ENCODE data around the gene TRAPPC2L.
A peak's percentile ranks its signal among the peaks of the same experiment; 100 is the strongest.

Gene TRAPPC2L

GRCh38 chr16:88842806-88843205, 14.1 kb upstream of the TRAPPC2L start:
- peaks cover 40 to 46% of the 10 kb centered on the region in 2 experiments for H3K4me1 ChIP-seq (ENCODE audit: control insufficient read depth in 1 of 2, insufficient read depth in 1 of 2, low read depth in 1 of 2, low read length in 1 of 2)
- H3K27me3 ChIP-seq, result no peaks in the 10 kb centered on the region
- TF ChIP-seq CTCF (IDR thresholded peaks at IDR 0.05), result no peak
- no peak overlapping the region for H3K27ac ChIP-seq
- H3K9me3 ChIP-seq, result no peaks in the 10 kb centered on the region
- H3K4me3 ChIP-seq (ENCODE audit: low read depth in 1 of 2, low read length in 1 of 2), result no peak overlapping the region
- peaks cover 87% of the 10 kb centered on the region for H3K36me3 ChIP-seq

- TF ChIP-seq CTCF (IDR thresholded peaks at IDR 0.05), result no peak
- Histone ChIP-seq H3K9me3 (no peaks in the 10 kb centered on the region), H3K36me3 (peaks cover 87% of the 10 kb centered on the region), H3K4me1 (ENCODE audit: control insufficient read depth in 1 of 2, insufficient read depth in 1 of 2, low read depth in 1 of 2, low read length in 1 of 2) (peaks cover 39 to 43% of the 10 kb centered on the region in 2 experiments), H3K27ac (no peak overlapping the region), H3K4me3 (ENCODE audit: low read depth in 1 of 2, low read length in 1 of 2) (no peak overlapping the region), H3K27me3 (no peaks in the 10 kb centered on the region)
Observed at GRCh38 chr16:88843256-88843655, 13.7 kb upstream of the TRAPPC2L start.

- H3K27me3 ChIP-seq, result no peaks in the 10 kb centered on the region
- no peaks in the 10 kb centered on the region for H3K9me3 ChIP-seq
- peaks cover 26 to 30% of the 10 kb centered on the region in 2 experiments for H3K4me1 ChIP-seq (ENCODE audit: control insufficient read depth in 1 of 2, insufficient read depth in 1 of 2, low read depth in 1 of 2, low read length in 1 of 2)
- H3K27ac ChIP-seq, result peak overlapping the region; percentile 18
- peaks cover 80% of the 10 kb centered on the region for H3K36me3 ChIP-seq
- TF ChIP-seq CTCF (IDR thresholded peaks at IDR 0.05), result no peak
- H3K4me3 ChIP-seq (ENCODE audit: low read depth in 1 of 2, low read length in 1 of 2), result no peak overlapping the region
Observed at GRCh38 chr16:88844419-88845036, 12.4 kb upstream of the TRAPPC2L start.

GRCh38 chr16:88846088-88846487, 10.8 kb upstream of the TRAPPC2L start:
- no peak overlapping the region for H3K4me3 ChIP-seq (ENCODE audit: low read depth in 1 of 2, low read length in 1 of 2)
- H3K4me1 ChIP-seq (ENCODE audit: control insufficient read depth in 1 of 2, insufficient read depth in 1 of 2, low read depth in 1 of 2, low read length in 1 of 2), result peaks cover 11 to 15% of the 10 kb centered on the region in 2 experiments
- H3K27me3 ChIP-seq, result no peaks in the 10 kb centered on the region
- TF ChIP-seq CTCF (IDR thresholded peaks at IDR 0.05), result no peak
- H3K27ac ChIP-seq, result no peak overlapping the region
- peaks cover 83% of the 10 kb centered on the region for H3K36me3 ChIP-seq
- H3K9me3 ChIP-seq, result no peaks in the 10 kb centered on the region

GRCh38 chr16:88847654-88848053, 9.3 kb upstream of the TRAPPC2L start:
- no peak overlapping the region for H3K4me3 ChIP-seq (ENCODE audit: low read depth in 1 of 2, low read length in 1 of 2)
- peaks cover 80% of the 10 kb centered on the region for H3K36me3 ChIP-seq
- no peaks in the 10 kb centered on the region for H3K27me3 ChIP-seq
- peaks cover 12 to 14% of the 10 kb centered on the region in 2 experiments for H3K4me1 ChIP-seq (ENCODE audit: control insufficient read depth in 1 of 2, insufficient read depth in 1 of 2, low read depth in 1 of 2, low read length in 1 of 2)
- no peak for TF ChIP-seq CTCF (IDR thresholded peaks at IDR 0.05)
- no peaks in the 10 kb centered on the region for H3K9me3 ChIP-seq
- H3K27ac ChIP-seq, result no peak overlapping the region

All from neutrophil (primary cell).